Sigmoid colon (tissue), 7 donors: Measurements from ENCODE around the gene CD300LG. TPM values are rescaled to one million over a fixed set of nuclear protein-coding genes. Genes with fewer than 3 reads are reported as not detected.

Source experiments
- DNase-seq: peaks from one replicate; pipeline ENCODE4 v3.0.0-alpha.2; 2019
- H3K27ac ChIP-seq, 4 donors: fragments of 200-600 bp; sonication (generic); one replicate each; pipeline ENCODE4 v1.5.1; 2016 to 2019; ENCODE audit warnings: mild to moderate bottlenecking in 1 of 4
- H3K27me3 ChIP-seq, 3 donors: fragments of 200-600 bp; sonication (generic); one replicate each; pipeline ENCODE4 v1.5.1; 2019; ENCODE audit warnings: mild to moderate bottlenecking in 1 of 3
- H3K36me3 ChIP-seq, 4 donors: fragments of 200-600 bp; sonication (generic); one replicate each; pipeline ENCODE4 v1.5.1; 2016 to 2019
- H3K4me1 ChIP-seq, 4 donors: fragments of 200-600 bp; sonication (generic); one replicate each; pipeline ENCODE4 v1.5.1; 2017 to 2019
- H3K4me3 ChIP-seq, 4 donors: fragments of 200-600 bp; sonication (generic); one replicate each; pipeline ENCODE4 v1.5.1; 2017 to 2019; ENCODE audit warnings: mild to moderate bottlenecking in 2 of 4, moderate library complexity in 1 of 4
- H3K9me3 ChIP-seq, 4 donors: fragments of 200-600 bp in 3 of 4; sonication (generic) in 3 of 4; one replicate each; pipeline versions ENCODE4 v1.5.1 to v1.6.1; 2013 to 2019
- EP300 ChIP-seq, 4 donors: sonication (generic); formaldehyde crosslinking; IDR thresholded peaks; one replicate each; pipeline ENCODE4 v1.6.1; 2017; ENCODE audit warnings: antibody characterized with exemption in 4 of 4
- POLR2A ChIP-seq, 2 donors: fragments of 450-650 bp; IDR thresholded peaks; one replicate each; pipeline ENCODE4 v1.6.1; 2016; ENCODE audit warnings: antibody characterized with exemption in 2 of 2, mild to moderate bottlenecking in 2 of 2, moderate library complexity in 2 of 2
- POLR2AphosphoS5 ChIP-seq, 4 donors: sonication (generic); formaldehyde crosslinking; IDR thresholded peaks; one replicate each; pipeline ENCODE4 v1.6.1; 2017; ENCODE audit warnings: antibody characterized with exemption in 4 of 4
- WGBS, 2 donors: extraction: QIAGEN DNeasy Blood & Tissue Kit; methylation state at CpG; one replicate each; pipeline ENCODE4 v1.1.7; 2013; 5-methylcytosine and 5-hydroxymethylcytosine counted together
- intact Hi-C: fragments of 100-400 bp; cut with DNase I; formaldehyde crosslinking; loops from one replicate; pipeline ENCODE4 v1.15.1; 2023
- polyA plus RNA-seq, 3 donors: library from polyadenylated mRNA; stranded (reverse); fragments of 200-250 nt; gene quantifications; one replicate each; pipeline ENCODE4 v1.2.3, GENCODE V29; 2013
- total RNA-seq, 4 donors: library from RNA; depleted of rRNA; stranded (reverse); fragments of >200 nt; gene quantifications; one replicate each; pipeline ENCODE4 v1.1.0, GENCODE V29; 2016
- TF ChIP-seq, protein P1 (sequence below), 4 experiments: fragments of 450-650 bp in 3 of 4; fragments of 200-600 bp in 1 of 4; IDR thresholded peaks; one replicate each; pipeline ENCODE4 v1.5.1; 2016 to 2019; ENCODE audit warnings: antibody characterized with exemption in 4 of 4, mild to moderate bottlenecking in 3 of 4, moderate library complexity in 2 of 4
- donor health status: healthy with polysubstance abuse.
- donor health status: Bipolar disorder and iron deficiency.
- donor health status: healthy.

CD300LG gene
- total and polyA plus RNA-seq, 7 donors: 0.60 to 5.3 (median 1.7) TPM; not detected in 1

GRCh38 chr17:43871946-43872690 is 25.1 kb downstream of the CD300LG start:
- H3K9me3 ChIP-seq: no peaks in the 10 kb centered on the region
- WGBS, 2 donors: 13 to 65% methylated on average over 14 of the region's 14 CpGs
- no peak for TF ChIP-seq POLR2AphosphoS5 (IDR thresholded peaks at IDR 0.05)
- TF ChIP-seq POLR2A (IDR thresholded peaks at IDR 0.05): no peak
- TF ChIP-seq, protein P1, sequence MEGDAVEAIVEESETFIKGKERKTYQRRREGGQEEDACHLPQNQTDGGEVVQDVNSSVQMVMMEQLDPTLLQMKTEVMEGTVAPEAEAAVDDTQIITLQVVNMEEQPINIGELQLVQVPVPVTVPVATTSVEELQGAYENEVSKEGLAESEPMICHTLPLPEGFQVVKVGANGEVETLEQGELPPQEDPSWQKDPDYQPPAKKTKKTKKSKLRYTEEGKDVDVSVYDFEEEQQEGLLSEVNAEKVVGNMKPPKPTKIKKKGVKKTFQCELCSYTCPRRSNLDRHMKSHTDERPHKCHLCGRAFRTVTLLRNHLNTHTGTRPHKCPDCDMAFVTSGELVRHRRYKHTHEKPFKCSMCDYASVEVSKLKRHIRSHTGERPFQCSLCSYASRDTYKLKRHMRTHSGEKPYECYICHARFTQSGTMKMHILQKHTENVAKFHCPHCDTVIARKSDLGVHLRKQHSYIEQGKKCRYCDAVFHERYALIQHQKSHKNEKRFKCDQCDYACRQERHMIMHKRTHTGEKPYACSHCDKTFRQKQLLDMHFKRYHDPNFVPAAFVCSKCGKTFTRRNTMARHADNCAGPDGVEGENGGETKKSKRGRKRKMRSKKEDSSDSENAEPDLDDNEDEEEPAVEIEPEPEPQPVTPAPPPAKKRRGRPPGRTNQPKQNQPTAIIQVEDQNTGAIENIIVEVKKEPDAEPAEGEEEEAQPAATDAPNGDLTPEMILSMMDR (IDR thresholded peaks at IDR 0.05): no peak
- TF ChIP-seq EP300 (IDR thresholded peaks at IDR 0.05): no peak
- H3K4me3 ChIP-seq: no peak overlapping the region
- H3K27me3 ChIP-seq: no peaks in the 10 kb centered on the region
- intact Hi-C loops: no loop called here
- no peak for DNase-seq
- peaks cover 0 to 9% (median 2%) of the 10 kb centered on the region in 4 donors for H3K36me3 ChIP-seq
- H3K27ac ChIP-seq: no peak overlapping the region
- peaks cover 0 to 5% (median 0%) of the 10 kb centered on the region in 4 donors for H3K4me1 ChIP-seq

GRCh38 chr17:43873091-43873490 is 26.1 kb downstream of the CD300LG start:
- intact Hi-C loops: no loop called here
- Histone ChIP-seq H3K9me3 (no peaks in the 10 kb centered on the region), H3K27me3 (no peaks in the 10 kb centered on the region), H3K4me1 (peaks cover 0 to 5% (median 0%) of the 10 kb centered on the region in 4 donors), H3K4me3 (no peak overlapping the region), H3K36me3 (peaks cover 0 to 15% (median 6%) of the 10 kb centered on the region in 4 donors), H3K27ac (no peak overlapping the region)
- 36 to 63% methylated on average over 5 of the region's 5 CpGs for WGBS, 2 donors
- TF ChIP-seq, protein P1 (IDR thresholded peaks at IDR 0.05): no peak
- TF ChIP-seq POLR2A (IDR thresholded peaks at IDR 0.05) (no peak), EP300 (IDR thresholded peaks at IDR 0.05) (no peak)
- no peak for DNase-seq

GRCh38 chr17:43873815-43874214 is 26.8 kb downstream of the CD300LG start:
- no peak for TF ChIP-seq POLR2A (IDR thresholded peaks at IDR 0.05)
- no peak for TF ChIP-seq EP300 (IDR thresholded peaks at IDR 0.05)
- TF ChIP-seq, protein P1 (IDR thresholded peaks at IDR 0.05): no peak
- no peak for TF ChIP-seq POLR2AphosphoS5 (IDR thresholded peaks at IDR 0.05)
- Histone ChIP-seq H3K27me3 (no peaks in the 10 kb centered on the region), H3K36me3 (peaks cover 0 to 15% (median 6%) of the 10 kb centered on the region in 4 donors), H3K4me3 (no peak overlapping the region), H3K4me1 (peaks cover 0 to 9% (median 2%) of the 10 kb centered on the region in 4 donors), H3K27ac (no peak overlapping the region), H3K9me3 (no peaks in the 10 kb centered on the region)
- 61 to 73% methylated on average over 6 of the region's 6 CpGs for WGBS, 2 donors
- intact Hi-C loops: no loop called here
- no peak for DNase-seq

GRCh38 chr17:43874293-43874692 is 27.3 kb downstream of the CD300LG start:
- WGBS, 2 donors: 13 to 70% methylated on average over 3 of the region's 3 CpGs
- no peak for DNase-seq
- Histone ChIP-seq H3K9me3 (no peaks in the 10 kb centered on the region), H3K4me3 (no peak overlapping the region), H3K4me1 (peaks cover 0 to 11% (median 4%) of the 10 kb centered on the region in 4 donors), H3K36me3 (peaks cover 0 to 19% (median 6%) of the 10 kb centered on the region in 4 donors), H3K27ac (no peak overlapping the region), H3K27me3 (no peaks in the 10 kb centered on the region)
- no peak for TF ChIP-seq EP300 (IDR thresholded peaks at IDR 0.05)
- TF ChIP-seq, protein P1 (IDR thresholded peaks at IDR 0.05): no peak
- TF ChIP-seq POLR2A (IDR thresholded peaks at IDR 0.05): no peak
- no peak for TF ChIP-seq POLR2AphosphoS5 (IDR thresholded peaks at IDR 0.05)
- intact Hi-C loops: no loop called here
